ENCODE results near the gene ZNF530.

- TF ChIP-seq CTCF (IDR thresholded peaks at IDR 0.05; ENCODE audit: insufficient read depth, low read depth, low read length), result no peak
- no peak for TF ChIP-seq EZH2 (IDR thresholded peaks at IDR 0.05; ENCODE audit: insufficient read depth, low read length)
Observed at GRCh38 chr19:57606931-57607330, 7.2 kb downstream of the ZNF530 start.

Measured in astrocyte (in vitro differentiated cells and primary cell).